Measurements from ENCODE around the gene AJM1.

The AJM1 gene

GRCh38 chr9:136857166-136857565 lies 14.9 kb downstream of the AJM1 start:
- TF ChIP-seq POLR2A (IDR thresholded peaks at IDR 0.05; ENCODE audit: low read depth, low read length): no peak
- no peak for TF ChIP-seq TAF1 (IDR thresholded peaks at IDR 0.05; ENCODE audit: borderline replicate concordance, low read depth, low read length)
- TF ChIP-seq POLR2AphosphoS5 (IDR thresholded peaks at IDR 0.05; ENCODE audit: low read depth, low read length): no peak
- no peak for DNase-seq (ENCODE audit: insufficient read length)
- no peak for FAIRE-seq

- DNase-seq (ENCODE audit: insufficient read length): no peak
- no peak for FAIRE-seq
- TF ChIP-seq POLR2A (IDR thresholded peaks at IDR 0.05; ENCODE audit: low read depth, low read length): peak; percentile 25; the same call in 1 of the 2 replicates
- no peak for TF ChIP-seq TAF1 (IDR thresholded peaks at IDR 0.05; ENCODE audit: borderline replicate concordance, low read depth, low read length)
- 0 out of 2 replicates have a peak, but pooled peaks have one; percentile 13 for TF ChIP-seq POLR2AphosphoS5 (IDR thresholded peaks at IDR 0.05; ENCODE audit: low read depth, low read length)
These were observed 15.5 kb downstream of the AJM1 start for GRCh38 chr9:136857581-136858412.

- FAIRE-seq: no peak
- DNase-seq (ENCODE audit: insufficient read length): no peak
- TF ChIP-seq POLR2AphosphoS5 (IDR thresholded peaks at IDR 0.05; ENCODE audit: low read depth, low read length) (no peak), TAF1 (IDR thresholded peaks at IDR 0.05; ENCODE audit: borderline replicate concordance, low read depth, low read length) (no peak), POLR2A (IDR thresholded peaks at IDR 0.05; ENCODE audit: low read depth, low read length) (no peak)
These were observed 16.2 kb downstream of the AJM1 start for GRCh38 chr9:136858452-136858843.

GRCh38 chr9:136858844-136859757 lies 16.8 kb downstream of the AJM1 start:
- DNase-seq (ENCODE audit: insufficient read length): no peak
- no peak for FAIRE-seq
- TF ChIP-seq POLR2A (IDR thresholded peaks at IDR 0.05; ENCODE audit: low read depth, low read length) (no peak), POLR2AphosphoS5 (IDR thresholded peaks at IDR 0.05; ENCODE audit: low read depth, low read length) (no peak), TAF1 (IDR thresholded peaks at IDR 0.05; ENCODE audit: borderline replicate concordance, low read depth, low read length) (no peak)

- no peak for FAIRE-seq
- DNase-seq (ENCODE audit: insufficient read length): no peak
- TF ChIP-seq POLR2A (IDR thresholded peaks at IDR 0.05; ENCODE audit: low read depth, low read length) (no peak), TAF1 (IDR thresholded peaks at IDR 0.05; ENCODE audit: borderline replicate concordance, low read depth, low read length) (no peak), POLR2AphosphoS5 (IDR thresholded peaks at IDR 0.05; ENCODE audit: low read depth, low read length) (no peak)
These were observed 18.3 kb downstream of the AJM1 start for GRCh38 chr9:136860529-136860928.

- TF ChIP-seq POLR2AphosphoS5 (IDR thresholded peaks at IDR 0.05; ENCODE audit: low read depth, low read length) (no peak), TAF1 (IDR thresholded peaks at IDR 0.05; ENCODE audit: borderline replicate concordance, low read depth, low read length) (no peak), POLR2A (IDR thresholded peaks at IDR 0.05; ENCODE audit: low read depth, low read length) (0 out of 2 replicates have a peak, but pooled peaks have one; percentile 10)
- FAIRE-seq (no peak), DNase-seq (ENCODE audit: insufficient read length) (no peak)
These were observed 18.9 kb downstream of the AJM1 start for GRCh38 chr9:136860933-136861873.

- FAIRE-seq: no peak
- TF ChIP-seq TAF1 (IDR thresholded peaks at IDR 0.05; ENCODE audit: borderline replicate concordance, low read depth, low read length): no peak
- TF ChIP-seq POLR2AphosphoS5 (IDR thresholded peaks at IDR 0.05; ENCODE audit: low read depth, low read length): no peak
- TF ChIP-seq POLR2A (IDR thresholded peaks at IDR 0.05; ENCODE audit: low read depth, low read length): no peak
- no peak for DNase-seq (ENCODE audit: insufficient read length)
These were observed 19.7 kb downstream of the AJM1 start for GRCh38 chr9:136861874-136862457.

- DNase-seq (ENCODE audit: insufficient read length): no peak
- no peak for FAIRE-seq
- TF ChIP-seq TAF1 (IDR thresholded peaks at IDR 0.05; ENCODE audit: borderline replicate concordance, low read depth, low read length) (no peak), POLR2AphosphoS5 (IDR thresholded peaks at IDR 0.05; ENCODE audit: low read depth, low read length) (no peak), POLR2A (IDR thresholded peaks at IDR 0.05; ENCODE audit: low read depth, low read length) (no peak)
These were observed 20.8 kb downstream of the AJM1 start for GRCh38 chr9:136862849-136863622.

GRCh38 chr9:136863623-136864273 lies 21.5 kb downstream of the AJM1 start:
- FAIRE-seq (no peak), DNase-seq (ENCODE audit: insufficient read length) (no peak)
- no peak for TF ChIP-seq POLR2AphosphoS5 (IDR thresholded peaks at IDR 0.05; ENCODE audit: low read depth, low read length)
- no peak for TF ChIP-seq TAF1 (IDR thresholded peaks at IDR 0.05; ENCODE audit: borderline replicate concordance, low read depth, low read length)
- TF ChIP-seq POLR2A (IDR thresholded peaks at IDR 0.05; ENCODE audit: low read depth, low read length): no peak
